Keratinocyte (primary cell): ENCODE measurements around the gene CORO7. TPM values are rescaled to one million over a fixed set of nuclear protein-coding genes. Genes with fewer than 3 reads are reported as not detected.

Experiments used
- DNase-seq: peaks from one replicate; pipeline ENCODE4 v3.0.0-alpha.2; 2011; ENCODE audit warnings: low read depth, missing footprints, low spot score
- FAIRE-seq: peaks from 2 replicates; lab custom pipeline; 2011; peaks lifted over from hg19 to GRCh38; lab: Jason Lieb, UNC
- H2AFZ ChIP-seq: 2 replicates; pipeline ENCODE4 v1.6.0; 2012; ENCODE audit warnings: low read length, control low read depth, inconsistent platforms; ENCODE audit not compliant: control insufficient read depth
- H3K27ac ChIP-seq: 2 replicates; pipeline ENCODE4 v1.5.1; 2011; ENCODE audit warnings: low read length; ENCODE audit not compliant: control insufficient read depth, insufficient read depth
- H3K27me3 ChIP-seq: 3 replicates; pipeline ENCODE4 v1.6.0; 2011; ENCODE audit warnings: low read length; ENCODE audit not compliant: control insufficient read depth, insufficient read depth; ENCODE audit errors: extremely low read depth
- H3K36me3 ChIP-seq, 2 experiments: 2 replicates in 1 of 2; 3 replicates in 1 of 2; pipeline ENCODE4 v1.5.1; 2011; ENCODE audit warnings: low read length in 2 of 2, mild to moderate bottlenecking in 1 of 2; ENCODE audit not compliant: control insufficient read depth in 2 of 2, insufficient read depth in 2 of 2; ENCODE audit errors: extremely low read depth in 1 of 2
- H3K4me1 ChIP-seq: 3 replicates; pipeline ENCODE4 v1.5.1; 2011; ENCODE audit warnings: low read length; ENCODE audit not compliant: control insufficient read depth, insufficient read depth; ENCODE audit errors: extremely low read depth
- H3K4me2 ChIP-seq: 3 replicates; pipeline ENCODE4 v1.6.0; 2011; ENCODE audit warnings: low read depth, low read length; ENCODE audit not compliant: control insufficient read depth, insufficient read depth; ENCODE audit errors: extremely low read depth
- H3K4me3 ChIP-seq, 3 experiments: fragments of 200-600 bp in 1 of 3; sonication (generic) in 1 of 3; 2 replicates in 2 of 3; 3 replicates in 1 of 3; pipeline ENCODE4 v1.5.1; 2011 to 2016; ENCODE audit warnings: low read length in 3 of 3, mild to moderate bottlenecking in 3 of 3, control low read depth in 2 of 3, inconsistent platforms in 1 of 3, low read depth in 1 of 3, mixed read lengths in 1 of 3, mixed run types in 1 of 3, moderate library complexity in 1 of 3; ENCODE audit not compliant: control insufficient read depth in 2 of 3, insufficient read depth in 2 of 3; ENCODE audit errors: extremely low read depth in 1 of 3
- H3K79me2 ChIP-seq: 2 replicates; pipeline ENCODE4 v1.6.0; 2012; ENCODE audit warnings: low read length; ENCODE audit not compliant: control insufficient read depth, insufficient read depth
- H3K9ac ChIP-seq: 3 replicates; pipeline ENCODE4 v1.6.0; 2011; ENCODE audit warnings: low read length; ENCODE audit not compliant: control insufficient read depth, insufficient read depth; ENCODE audit errors: extremely low read depth
- H3K9me1 ChIP-seq: 3 replicates; pipeline ENCODE4 v1.6.0; 2011; ENCODE audit warnings: low read length; ENCODE audit not compliant: control insufficient read depth, insufficient read depth; ENCODE audit errors: extremely low read depth
- H3K9me3 ChIP-seq: 2 replicates; pipeline ENCODE4 v1.5.1; 2012; ENCODE audit warnings: low read depth, low read length; ENCODE audit not compliant: control insufficient read depth
- H4K20me1 ChIP-seq: 3 replicates; pipeline ENCODE4 v1.6.0; 2011; ENCODE audit warnings: low read length; ENCODE audit not compliant: control insufficient read depth, insufficient read depth; ENCODE audit errors: extremely low read depth
- EZH2 ChIP-seq: IDR thresholded peaks from one replicate; pipeline ENCODE4 v1.6.1; 2012; ENCODE audit warnings: inconsistent platforms, mild to moderate bottlenecking, low read length, moderate library complexity
- dilution Hi-C: fragments of 300-500 bp; cut with MboI; formaldehyde crosslinking; loops from one replicate; pipeline ENCODE4 v1.7.0; 2020; ENCODE audit warnings: low sequenced_read_pairs; ENCODE audit not compliant: extremely low pct_ligation_motif_present
- polyA plus RNA-seq, 5 experiments: library from polyadenylated mRNA; depleted of rRNA in 3 of 5; stranded (reverse) in 3 of 5; stranded (forward) in 1 of 5; unstranded in 1 of 5; fragments of >200 nt; gene quantifications; 1 replicate in 1 of 5; 2 replicates in 3 of 5; 3 replicates in 1 of 5; pipeline versions ENCODE4 v1.2.1 to v1.2.3, GENCODE V29; 2011 to 2012; ENCODE audit warnings: missing spikeins in 2 of 5, low read depth in 1 of 5, low replicate concordance in 1 of 5
- TF ChIP-seq, protein P1 (sequence below), 3 experiments: IDR thresholded peaks in 1 of 3; conservative IDR thresholded peaks in 1 of 3; optimal IDR thresholded peaks in 1 of 3; 2 replicates in 2 of 3; 3 replicates in 1 of 3; pipeline versions ENCODE3 to v1.5.1; 2011; ENCODE audit warnings: low read length in 3 of 3, mild to moderate bottlenecking in 3 of 3, moderate library complexity in 2 of 3, control low read depth in 1 of 3, inconsistent platforms in 1 of 3; ENCODE audit not compliant: insufficient read depth in 2 of 3; ENCODE audit errors: extremely low read depth in 1 of 3

The CORO7 gene
- polyA plus RNA-seq, 1 donor (not counting 4 experiments of a cell fraction or from before 2014, with no cell fraction given) = 8.4 TPM

GRCh38 chr16:4360538-4361021 lies 55.8 kb downstream of the CORO7 start:
- H4K20me1 ChIP-seq = no peaks in the 10 kb centered on the region
- no peaks in the 10 kb centered on the region for H3K9me1 ChIP-seq
- H3K27ac ChIP-seq = no peak overlapping the region
- H3K4me1 ChIP-seq = no peaks in the 10 kb centered on the region
- FAIRE-seq (no peak), DNase-seq (no peak)
- no peak overlapping the region for H3K4me2 ChIP-seq
- peaks cover 5 to 23% of the 10 kb centered on the region in 2 experiments for H3K36me3 ChIP-seq
- H3K4me3 ChIP-seq = no peak overlapping the region
- dilution Hi-C loops = no loop called here
- TF ChIP-seq, protein P1, sequence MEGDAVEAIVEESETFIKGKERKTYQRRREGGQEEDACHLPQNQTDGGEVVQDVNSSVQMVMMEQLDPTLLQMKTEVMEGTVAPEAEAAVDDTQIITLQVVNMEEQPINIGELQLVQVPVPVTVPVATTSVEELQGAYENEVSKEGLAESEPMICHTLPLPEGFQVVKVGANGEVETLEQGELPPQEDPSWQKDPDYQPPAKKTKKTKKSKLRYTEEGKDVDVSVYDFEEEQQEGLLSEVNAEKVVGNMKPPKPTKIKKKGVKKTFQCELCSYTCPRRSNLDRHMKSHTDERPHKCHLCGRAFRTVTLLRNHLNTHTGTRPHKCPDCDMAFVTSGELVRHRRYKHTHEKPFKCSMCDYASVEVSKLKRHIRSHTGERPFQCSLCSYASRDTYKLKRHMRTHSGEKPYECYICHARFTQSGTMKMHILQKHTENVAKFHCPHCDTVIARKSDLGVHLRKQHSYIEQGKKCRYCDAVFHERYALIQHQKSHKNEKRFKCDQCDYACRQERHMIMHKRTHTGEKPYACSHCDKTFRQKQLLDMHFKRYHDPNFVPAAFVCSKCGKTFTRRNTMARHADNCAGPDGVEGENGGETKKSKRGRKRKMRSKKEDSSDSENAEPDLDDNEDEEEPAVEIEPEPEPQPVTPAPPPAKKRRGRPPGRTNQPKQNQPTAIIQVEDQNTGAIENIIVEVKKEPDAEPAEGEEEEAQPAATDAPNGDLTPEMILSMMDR (optimal IDR thresholded peaks at IDR 0.05 in 1 of 3, IDR thresholded peaks at IDR 0.05 in 1 of 3, conservative IDR thresholded peaks at IDR 0.05 in 1 of 3; ENCODE audit: extremely low read depth in 1 of 3, insufficient read depth in 2 of 3, low read length in 3 of 3) = no peak
- TF ChIP-seq EZH2 = no peak
- H3K9ac ChIP-seq = no peak overlapping the region
- H3K27me3 ChIP-seq = no peaks in the 10 kb centered on the region
- H3K79me2 ChIP-seq = no peaks in the 10 kb centered on the region
- no peak overlapping the region for H2AFZ ChIP-seq
- no peaks in the 10 kb centered on the region for H3K9me3 ChIP-seq

DNA sequence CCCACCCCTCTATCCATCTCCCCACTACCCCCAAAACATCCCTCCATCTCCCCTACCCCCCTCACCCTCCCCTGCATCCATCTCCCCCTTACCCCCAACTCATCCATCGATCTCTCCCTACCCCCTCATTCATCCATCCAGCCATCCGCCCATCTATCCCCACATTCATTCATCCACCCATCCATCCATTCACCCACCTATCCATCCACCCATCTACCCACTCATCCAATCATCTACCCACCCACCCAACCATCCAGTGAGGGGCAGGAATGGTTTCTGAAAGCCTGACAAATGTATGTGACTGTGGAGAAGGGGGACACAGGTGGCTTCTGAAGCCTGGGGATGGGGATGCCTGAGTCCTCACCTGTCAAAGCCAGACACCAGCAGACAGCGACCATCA lies 56.5 kb downstream of the CORO7 start:
- Histone ChIP-seq H3K27ac (no peak overlapping the region), H4K20me1 (no peaks in the 10 kb centered on the region), H3K9me1 (no peaks in the 10 kb centered on the region), H3K4me3 (no peak overlapping the region), H2AFZ (no peak overlapping the region), H3K9ac (no peak overlapping the region), H3K4me2 (no peak overlapping the region), H3K4me1 (no peaks in the 10 kb centered on the region), H3K79me2 (no peaks in the 10 kb centered on the region), H3K9me3 (no peaks in the 10 kb centered on the region), H3K27me3 (no peaks in the 10 kb centered on the region), H3K36me3 (peaks cover 5 to 23% of the 10 kb centered on the region in 2 experiments)
- FAIRE-seq = no peak
- TF ChIP-seq EZH2 = no peak
- TF ChIP-seq, protein P1 (optimal IDR thresholded peaks at IDR 0.05 in 1 of 3, IDR thresholded peaks at IDR 0.05 in 1 of 3, conservative IDR thresholded peaks at IDR 0.05 in 1 of 3; ENCODE audit: extremely low read depth in 1 of 3, insufficient read depth in 2 of 3, low read length in 3 of 3) = no peak
- dilution Hi-C loops = no loop called here
- no peak for DNase-seq
